ENCODE data around the gene LDLRAP1. TPM values are rescaled to one million over a fixed set of nuclear protein-coding genes. Genes with fewer than 3 reads are reported as not detected.

The LDLRAP1 gene
- total RNA-seq, 2 donors from 2014 or later, result 13.9 to 14.5 TPM

DNA sequence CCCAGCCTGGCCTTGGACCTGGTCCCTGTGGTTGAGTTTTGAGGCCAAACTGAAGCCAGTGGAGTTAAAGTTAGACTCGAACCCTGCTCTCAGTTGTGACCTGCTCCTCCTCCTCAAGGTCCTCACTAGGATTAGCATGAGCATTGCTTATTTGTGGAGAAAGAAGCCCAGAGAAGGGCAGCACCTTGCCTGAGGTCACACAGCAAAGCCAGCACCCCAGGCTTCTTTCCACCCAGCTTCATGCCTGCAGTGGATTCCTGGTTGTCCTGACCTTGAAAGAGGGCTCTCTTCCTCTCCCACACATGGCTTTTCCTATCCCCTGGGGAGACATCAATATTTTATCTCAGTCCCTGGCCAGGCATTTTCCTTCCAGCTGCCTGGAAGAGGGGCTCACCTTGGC, 2.8 kb downstream of the LDLRAP1 start:
- 95 to 100% methylated on average over 1 of the region's 1 CpG for WGBS, 2 experiments (ENCODE audit: insufficient coverage in 1 of 2, insufficient read length in 1 of 2)
- peaks cover 8% of the 10 kb centered on the region for H3K4me1 Mint-ChIP-seq
- H3K9me3 Mint-ChIP-seq, result no peaks in the 10 kb centered on the region
- no peak overlapping the region for H3K4me3 Mint-ChIP-seq
- no peaks in the 10 kb centered on the region for H3K36me3 Mint-ChIP-seq (ENCODE audit: low read depth)
- no peak overlapping the region for H3K27ac Mint-ChIP-seq
- H3K4me1 ChIP-seq (ENCODE audit: control insufficient read depth, insufficient read depth, low read length), result peaks cover 3% of the 10 kb centered on the region
- no peaks in the 10 kb centered on the region for H3K9me3 ChIP-seq (ENCODE audit: control insufficient read depth, low read length)
- TF ChIP-seq, protein P1, sequence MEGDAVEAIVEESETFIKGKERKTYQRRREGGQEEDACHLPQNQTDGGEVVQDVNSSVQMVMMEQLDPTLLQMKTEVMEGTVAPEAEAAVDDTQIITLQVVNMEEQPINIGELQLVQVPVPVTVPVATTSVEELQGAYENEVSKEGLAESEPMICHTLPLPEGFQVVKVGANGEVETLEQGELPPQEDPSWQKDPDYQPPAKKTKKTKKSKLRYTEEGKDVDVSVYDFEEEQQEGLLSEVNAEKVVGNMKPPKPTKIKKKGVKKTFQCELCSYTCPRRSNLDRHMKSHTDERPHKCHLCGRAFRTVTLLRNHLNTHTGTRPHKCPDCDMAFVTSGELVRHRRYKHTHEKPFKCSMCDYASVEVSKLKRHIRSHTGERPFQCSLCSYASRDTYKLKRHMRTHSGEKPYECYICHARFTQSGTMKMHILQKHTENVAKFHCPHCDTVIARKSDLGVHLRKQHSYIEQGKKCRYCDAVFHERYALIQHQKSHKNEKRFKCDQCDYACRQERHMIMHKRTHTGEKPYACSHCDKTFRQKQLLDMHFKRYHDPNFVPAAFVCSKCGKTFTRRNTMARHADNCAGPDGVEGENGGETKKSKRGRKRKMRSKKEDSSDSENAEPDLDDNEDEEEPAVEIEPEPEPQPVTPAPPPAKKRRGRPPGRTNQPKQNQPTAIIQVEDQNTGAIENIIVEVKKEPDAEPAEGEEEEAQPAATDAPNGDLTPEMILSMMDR (conservative IDR thresholded peaks at IDR 0.05), result no peak
- H3K27me3 Mint-ChIP-seq (ENCODE audit: insufficient read depth), result peaks cover 5% of the 10 kb centered on the region
- H3K9ac ChIP-seq (ENCODE audit: extremely low read depth, low read length, poor library complexity, severe bottlenecking), result no peak overlapping the region
- no peaks in the 10 kb centered on the region for H3K27me3 ChIP-seq (ENCODE audit: control insufficient read depth, insufficient read depth, low read length, poor library complexity, severe bottlenecking)
- H3K27ac ChIP-seq (ENCODE audit: low read depth, low read length), result no peak overlapping the region
- DNase-seq, result no peak
- H3K4me3 ChIP-seq (ENCODE audit: low read length), result no peak overlapping the region
- H3K36me3 ChIP-seq (ENCODE audit: control insufficient read depth, insufficient read depth, low read length), result no peaks in the 10 kb centered on the region

DNA sequence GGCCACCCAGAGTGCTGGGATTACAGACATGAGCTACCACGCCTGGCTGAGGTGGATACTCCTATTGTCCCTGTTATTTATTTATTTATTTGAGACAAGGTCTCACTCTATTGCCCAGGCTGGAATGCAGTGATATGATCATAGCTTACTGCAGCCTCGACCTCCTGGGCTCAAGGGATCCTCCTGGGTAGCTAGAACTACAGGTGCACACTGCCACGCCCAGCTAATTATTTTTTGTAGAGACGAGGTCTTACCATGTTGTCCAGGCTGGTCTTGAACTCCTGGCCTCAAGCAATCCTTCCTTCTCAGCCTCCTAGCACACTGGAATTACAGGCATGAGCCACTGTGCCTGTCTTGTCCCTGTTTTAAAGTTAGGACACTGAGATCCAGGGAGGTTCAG, 5.2 kb downstream of the LDLRAP1 start:
- H3K4me1 ChIP-seq (ENCODE audit: control insufficient read depth, insufficient read depth, low read length), result peaks cover 3% of the 10 kb centered on the region
- no peak overlapping the region for H3K27ac ChIP-seq (ENCODE audit: low read depth, low read length)
- H3K4me3 ChIP-seq (ENCODE audit: low read length), result no peak overlapping the region
- TF ChIP-seq, protein P1 (conservative IDR thresholded peaks at IDR 0.05), result no peak
- H3K4me1 Mint-ChIP-seq, result peaks cover 8% of the 10 kb centered on the region
- no peak overlapping the region for H3K4me3 Mint-ChIP-seq
- no peak for DNase-seq
- no peak overlapping the region for H3K27ac Mint-ChIP-seq
- no peaks in the 10 kb centered on the region for H3K9me3 ChIP-seq (ENCODE audit: control insufficient read depth, low read length)
- 90% methylated on average over 4 of the region's 4 CpGs for WGBS, 2 experiments (ENCODE audit: insufficient coverage in 1 of 2, insufficient read length in 1 of 2)
- no peaks in the 10 kb centered on the region for H3K36me3 Mint-ChIP-seq (ENCODE audit: low read depth)
- peaks cover 5% of the 10 kb centered on the region for H3K27me3 Mint-ChIP-seq (ENCODE audit: insufficient read depth)
- H3K9me3 Mint-ChIP-seq, result no peaks in the 10 kb centered on the region
- no peaks in the 10 kb centered on the region for H3K36me3 ChIP-seq (ENCODE audit: control insufficient read depth, insufficient read depth, low read length)
- H3K27me3 ChIP-seq (ENCODE audit: control insufficient read depth, insufficient read depth, low read length, poor library complexity, severe bottlenecking), result no peaks in the 10 kb centered on the region
- no peak overlapping the region for H3K9ac ChIP-seq (ENCODE audit: extremely low read depth, low read length, poor library complexity, severe bottlenecking)

DNA sequence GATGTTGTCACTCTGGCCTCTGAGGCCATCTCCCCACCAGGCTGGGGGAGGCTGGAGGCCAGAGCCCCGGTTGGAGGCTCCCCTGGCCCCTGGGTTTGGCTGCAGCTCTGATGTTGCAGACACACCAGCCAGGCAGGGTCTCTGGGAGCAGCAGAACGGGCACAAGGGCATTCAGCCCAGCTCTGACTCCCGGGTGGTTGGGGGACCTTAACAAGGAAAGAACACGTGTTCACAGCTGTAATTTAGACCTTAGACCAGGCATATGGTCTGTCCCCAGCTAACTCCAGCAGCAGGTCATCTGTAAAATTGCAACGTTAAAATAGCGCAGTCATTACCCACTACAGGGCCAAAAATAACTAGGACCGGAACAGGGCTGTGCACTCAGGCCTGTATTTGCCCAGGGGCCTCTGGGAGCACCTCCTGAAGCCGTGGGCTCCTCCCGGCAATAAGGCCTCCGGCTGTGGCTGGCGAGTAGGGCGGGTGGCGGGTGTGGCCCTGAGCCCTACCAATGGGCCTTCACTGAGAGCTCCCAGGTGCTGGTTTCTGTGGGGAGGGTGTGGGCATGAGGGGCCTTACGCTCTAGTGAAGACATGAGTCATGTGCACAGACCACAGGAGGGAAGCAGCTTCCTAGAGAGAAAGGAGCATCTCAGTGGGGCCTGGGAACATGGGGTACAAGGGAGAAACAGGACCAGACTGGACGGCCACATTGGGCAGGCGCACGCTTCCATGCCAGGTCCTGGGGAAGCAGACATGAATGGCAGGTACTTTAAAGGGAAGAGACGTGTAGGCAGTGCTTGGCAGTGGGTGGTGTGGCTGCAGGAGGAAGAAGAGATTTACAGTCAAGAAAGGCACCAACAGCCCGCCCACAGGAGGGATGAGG, 6.1 kb downstream of the LDLRAP1 start:
- Mint-ChIP-seq H3K4me1 (peaks cover 7% of the 10 kb centered on the region), H3K4me3 (no peak overlapping the region), H3K36me3 (ENCODE audit: low read depth) (no peaks in the 10 kb centered on the region), H3K27me3 (ENCODE audit: insufficient read depth) (peaks cover 4% of the 10 kb centered on the region), H3K9me3 (no peaks in the 10 kb centered on the region), H3K27ac (no peak overlapping the region)
- WGBS, 2 experiments (ENCODE audit: insufficient coverage in 1 of 2, insufficient read length in 1 of 2), result 90 to 92% methylated on average over 14 to 19 of the region's 19 CpGs
- TF ChIP-seq, protein P1 (conservative IDR thresholded peaks at IDR 0.05), result no peak
- Histone ChIP-seq H3K27me3 (ENCODE audit: control insufficient read depth, insufficient read depth, low read length, poor library complexity, severe bottlenecking) (no peaks in the 10 kb centered on the region), H3K4me1 (ENCODE audit: control insufficient read depth, insufficient read depth, low read length) (peaks cover 3% of the 10 kb centered on the region), H3K9ac (ENCODE audit: extremely low read depth, low read length, poor library complexity, severe bottlenecking) (no peak overlapping the region), H3K27ac (ENCODE audit: low read depth, low read length) (no peak overlapping the region), H3K36me3 (ENCODE audit: control insufficient read depth, insufficient read depth, low read length) (no peaks in the 10 kb centered on the region), H3K9me3 (ENCODE audit: control insufficient read depth, low read length) (no peaks in the 10 kb centered on the region), H3K4me3 (ENCODE audit: low read length) (no peak overlapping the region)
- DNase-seq, result peak; percentile 46
